ENCODE measurements around the gene CAGE1. TPM values are rescaled to one million over a fixed set of nuclear protein-coding genes. Genes with fewer than 3 reads are reported as not detected.
"Not testable (repeated sequence)": the region's sequence is repeated elsewhere in the genome, so short reads cannot be mapped to it uniquely, and the experiment has no call there.

Gene CAGE1
- total RNA-seq, 2 donors from 2014 or later: not detected

DNA sequence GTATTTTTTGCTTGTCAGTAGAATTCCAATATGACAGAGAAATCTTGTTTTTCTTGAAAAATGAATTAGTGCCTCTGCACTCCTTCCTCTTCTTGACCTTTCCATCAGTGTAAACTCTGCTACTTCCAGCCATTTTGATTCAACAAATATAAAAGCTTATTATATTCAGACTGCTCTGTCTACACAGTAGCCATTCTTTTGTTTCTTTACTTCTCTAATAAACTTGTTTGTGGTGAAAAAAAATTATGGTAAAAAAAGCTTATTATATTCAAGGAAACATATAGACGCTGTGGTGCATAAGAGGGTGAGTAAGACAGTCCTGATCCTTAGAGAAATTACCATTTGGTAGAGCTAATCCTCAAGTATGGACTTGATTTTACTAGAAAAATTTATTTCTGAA, 11.6 kb downstream of the CAGE1 start:
- Histone ChIP-seq H3K9ac (ENCODE audit: low read depth in 2 of 2, low read length in 2 of 2) (no peak overlapping the region), H3K36me3 (no peaks in the 10 kb centered on the region), H3K27me3 (no peaks in the 10 kb centered on the region), H3K9me3 (no peaks in the 10 kb centered on the region), H3K4me3 (no peak overlapping the region), H3K27ac (no peak overlapping the region), H3K4me1 (no peaks in the 10 kb centered on the region)
- TF ChIP-seq, protein P1, sequence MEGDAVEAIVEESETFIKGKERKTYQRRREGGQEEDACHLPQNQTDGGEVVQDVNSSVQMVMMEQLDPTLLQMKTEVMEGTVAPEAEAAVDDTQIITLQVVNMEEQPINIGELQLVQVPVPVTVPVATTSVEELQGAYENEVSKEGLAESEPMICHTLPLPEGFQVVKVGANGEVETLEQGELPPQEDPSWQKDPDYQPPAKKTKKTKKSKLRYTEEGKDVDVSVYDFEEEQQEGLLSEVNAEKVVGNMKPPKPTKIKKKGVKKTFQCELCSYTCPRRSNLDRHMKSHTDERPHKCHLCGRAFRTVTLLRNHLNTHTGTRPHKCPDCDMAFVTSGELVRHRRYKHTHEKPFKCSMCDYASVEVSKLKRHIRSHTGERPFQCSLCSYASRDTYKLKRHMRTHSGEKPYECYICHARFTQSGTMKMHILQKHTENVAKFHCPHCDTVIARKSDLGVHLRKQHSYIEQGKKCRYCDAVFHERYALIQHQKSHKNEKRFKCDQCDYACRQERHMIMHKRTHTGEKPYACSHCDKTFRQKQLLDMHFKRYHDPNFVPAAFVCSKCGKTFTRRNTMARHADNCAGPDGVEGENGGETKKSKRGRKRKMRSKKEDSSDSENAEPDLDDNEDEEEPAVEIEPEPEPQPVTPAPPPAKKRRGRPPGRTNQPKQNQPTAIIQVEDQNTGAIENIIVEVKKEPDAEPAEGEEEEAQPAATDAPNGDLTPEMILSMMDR (IDR thresholded peaks at IDR 0.05): no peak
- intact Hi-C loops (cut with DNase I): no loop called here
- no peak for DNase-seq

DNA sequence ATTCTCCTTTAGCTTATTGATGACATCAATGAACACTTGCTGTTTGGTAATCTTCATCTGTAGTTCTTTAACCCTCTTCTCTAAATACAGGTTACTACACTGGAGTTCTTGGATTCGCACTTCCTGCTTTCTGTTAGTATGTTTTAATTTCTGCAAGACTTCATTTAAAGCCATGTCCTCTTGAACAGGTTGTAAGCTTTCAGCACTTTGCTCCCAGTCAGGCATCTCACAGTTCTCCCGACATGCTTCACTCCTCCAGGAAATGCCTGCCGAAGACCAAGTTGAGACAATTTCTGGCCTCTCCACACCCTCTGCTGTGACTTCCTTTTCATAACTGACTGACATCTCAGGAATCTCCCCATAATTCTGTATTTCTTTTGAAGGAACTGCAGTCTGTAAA, 15.8 kb downstream of the CAGE1 start:
- Histone ChIP-seq H3K4me3 (no peak overlapping the region), H3K9ac (ENCODE audit: low read depth in 2 of 2, low read length in 2 of 2) (no peak overlapping the region), H3K4me1 (no peaks in the 10 kb centered on the region), H3K27me3 (no peaks in the 10 kb centered on the region), H3K27ac (no peak overlapping the region), H3K9me3 (no peaks in the 10 kb centered on the region), H3K36me3 (no peaks in the 10 kb centered on the region)
- TF ChIP-seq, protein P1 (IDR thresholded peaks at IDR 0.05): no peak
- intact Hi-C loops (cut with DNase I): no loop called here
- DNase-seq: peak; percentile 64

DNA sequence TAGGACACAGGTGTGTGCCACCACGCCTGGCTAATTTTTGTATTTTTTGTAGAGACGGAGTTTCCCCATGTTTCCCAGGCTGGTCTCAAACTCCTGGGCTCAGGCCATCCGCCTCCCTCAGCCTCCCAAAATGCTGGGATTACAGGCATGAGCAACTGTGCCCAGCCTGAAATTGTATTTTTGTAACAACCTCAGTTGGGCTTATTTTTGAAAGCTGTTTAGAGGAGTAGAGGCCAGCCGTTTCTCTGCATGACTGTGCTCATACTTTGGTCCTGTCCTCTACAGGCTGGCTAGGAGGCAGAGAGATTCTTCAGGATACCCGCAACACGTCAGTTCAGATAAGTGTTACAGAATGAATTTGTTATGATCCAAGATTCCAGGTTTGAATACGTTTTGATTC, 22.1 kb downstream of the CAGE1 start:
- no peaks in the 10 kb centered on the region for H3K27me3 ChIP-seq
- intact Hi-C loops (cut with DNase I): no loop called here
- DNase-seq: no peak
- H3K27ac ChIP-seq: no peak overlapping the region
- no peaks in the 10 kb centered on the region for H3K36me3 ChIP-seq
- H3K9ac ChIP-seq (ENCODE audit: low read depth in 2 of 2, low read length in 2 of 2): no peak overlapping the region
- no peak overlapping the region for H3K4me3 ChIP-seq
- TF ChIP-seq, protein P1 (IDR thresholded peaks at IDR 0.05): no peak
- no peaks in the 10 kb centered on the region for H3K4me1 ChIP-seq
- no peaks in the 10 kb centered on the region for H3K9me3 ChIP-seq

DNA sequence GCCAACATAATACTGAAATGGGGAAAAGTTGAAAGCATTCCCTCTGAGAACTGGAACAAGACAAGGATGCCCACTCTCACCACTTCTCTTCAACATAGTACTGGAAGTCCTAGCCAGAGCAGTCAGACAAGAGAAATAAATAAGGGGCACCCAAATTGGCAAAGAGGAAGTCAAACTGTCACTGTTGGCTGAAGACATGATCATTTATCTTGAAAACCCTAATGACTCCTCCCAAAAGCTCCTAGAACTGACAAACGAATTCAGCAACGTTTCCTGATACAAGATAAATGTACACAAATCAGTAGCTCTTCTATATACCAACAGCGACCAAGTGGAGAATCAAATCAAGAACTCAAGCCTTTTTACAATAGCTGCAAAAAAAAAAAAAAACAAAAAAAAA, 37.6 kb downstream of the CAGE1 start:
- intact Hi-C loops (cut with DNase I); H3K4me1 ChIP-seq; DNase-seq; H3K27ac ChIP-seq; H3K36me3 ChIP-seq; H3K9ac ChIP-seq (ENCODE audit: low read depth in 2 of 2, low read length in 2 of 2); H3K27me3 ChIP-seq; H3K4me3 ChIP-seq; H3K9me3 ChIP-seq: not testable (repeated sequence)

DNA sequence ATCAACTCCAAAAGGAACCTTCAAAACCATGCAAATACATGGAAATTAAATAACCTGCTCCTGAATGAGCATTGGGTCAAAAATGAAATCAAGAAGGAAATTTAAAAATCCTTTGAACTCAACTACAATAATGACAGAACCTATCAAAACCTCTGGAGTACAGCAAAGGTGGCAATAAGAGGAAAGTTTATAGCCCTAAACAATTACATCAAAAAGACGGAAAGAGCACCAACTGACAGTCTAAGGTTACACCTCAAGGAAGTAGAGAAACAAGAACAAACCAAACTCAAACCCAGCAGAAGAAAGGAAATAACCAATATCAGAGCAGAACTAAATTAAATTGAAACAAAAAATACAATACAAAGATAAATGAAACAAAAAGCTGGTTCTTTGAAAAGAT, 39.0 kb downstream of the CAGE1 start:
- H3K4me1 ChIP-seq; H3K27me3 ChIP-seq; H3K9me3 ChIP-seq; DNase-seq; H3K4me3 ChIP-seq; H3K9ac ChIP-seq (ENCODE audit: low read depth in 2 of 2, low read length in 2 of 2); H3K36me3 ChIP-seq; intact Hi-C loops (cut with DNase I); H3K27ac ChIP-seq: not testable (repeated sequence)

DNA sequence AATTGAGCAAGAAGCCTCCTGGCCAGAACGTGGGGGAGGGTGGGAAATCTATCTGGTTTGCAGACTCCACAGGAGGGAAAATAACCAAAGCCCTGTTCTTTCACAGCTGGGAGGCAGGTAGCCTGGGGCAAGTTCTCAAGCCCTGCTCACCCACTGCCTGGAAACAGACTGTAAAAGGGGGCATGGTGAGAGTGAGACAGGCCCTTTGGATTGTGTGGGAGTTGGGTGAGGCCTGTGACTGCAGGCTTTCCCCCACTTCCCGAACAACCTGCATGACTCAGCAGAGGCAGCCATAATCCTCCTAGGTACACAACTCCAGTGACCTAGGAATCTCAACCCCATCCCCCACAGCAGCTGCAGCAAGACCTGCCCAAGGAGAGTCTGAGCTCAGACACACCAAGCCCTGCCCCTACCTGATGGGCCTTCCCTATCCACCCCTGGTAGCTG, 42.0 kb downstream of the CAGE1 start:
- H3K9me3 ChIP-seq; H3K36me3 ChIP-seq; H3K27me3 ChIP-seq; H3K4me1 ChIP-seq; H3K9ac ChIP-seq (ENCODE audit: low read depth in 2 of 2, low read length in 2 of 2); H3K27ac ChIP-seq; intact Hi-C loops (cut with DNase I); H3K4me3 ChIP-seq: not testable (repeated sequence)
- DNase-seq: peak; percentile 86

DNA sequence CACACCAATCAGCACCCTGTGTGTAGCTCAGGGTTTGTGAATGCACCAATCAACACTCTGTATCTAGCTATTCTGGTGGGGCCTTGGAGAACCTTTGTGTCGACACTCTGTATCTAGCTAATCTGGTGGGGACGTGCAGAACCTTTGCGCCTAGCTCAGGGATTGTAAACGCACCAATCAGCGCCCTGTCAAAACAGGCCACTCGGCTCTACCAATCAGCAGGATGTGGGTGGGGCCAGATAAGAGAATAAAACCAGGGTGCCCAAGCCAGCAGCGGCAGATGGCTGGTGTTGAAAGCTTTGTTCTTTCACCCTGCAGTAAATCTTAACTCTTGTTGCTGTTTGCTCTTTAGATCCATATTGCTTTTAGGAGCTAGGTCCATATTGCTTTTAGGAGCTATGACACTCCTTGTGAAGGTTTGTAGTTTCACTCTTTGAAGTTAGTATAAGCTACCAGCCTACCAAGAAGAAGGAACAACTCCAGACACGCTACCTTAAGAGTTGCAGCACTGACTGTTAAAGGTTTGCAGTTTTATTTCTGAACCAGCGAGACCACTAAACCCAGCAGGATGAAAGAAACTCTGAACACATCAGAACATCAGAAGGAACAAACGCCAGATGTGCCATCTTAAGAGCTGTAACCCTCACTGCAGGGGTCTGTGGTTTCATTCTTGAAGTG, 44.6 kb downstream of the CAGE1 start:
- DNase-seq; H3K9ac ChIP-seq (ENCODE audit: low read depth in 2 of 2, low read length in 2 of 2); intact Hi-C loops (cut with DNase I): not testable (repeated sequence)

More for the DNA sequence above, 44.6 kb downstream of the CAGE1 start:
- not testable (repeated sequence) for H3K27ac ChIP-seq, H3K9me3 ChIP-seq, H3K4me3 ChIP-seq, H3K36me3 ChIP-seq, H3K27me3 ChIP-seq, H3K4me1 ChIP-seq
